Neural progenitor cell (in vitro differentiated cells): ENCODE data around the gene RPS2. TPM values are rescaled to one million over a fixed set of nuclear protein-coding genes. Genes with fewer than 3 reads are reported as not detected.

Source experiments
- DNase-seq: peaks from one replicate; pipeline ENCODE4 v3.0.0-alpha.2; 2016; ENCODE audit warnings: low spot score
- H2AFZ ChIP-seq: fragments of 200-600 bp; sonication (generic); replicated peaks from 2 replicates; pipeline ENCODE4 v1.6.1; 2016; ENCODE audit warnings: antibody characterized with exemption
- H3F3A ChIP-seq: fragments of 200-600 bp; sonication (generic); 2 replicates; pipeline ENCODE4 v1.6.1; 2016; ENCODE audit warnings: antibody characterized with exemption, low read depth
- H3K27ac ChIP-seq: fragments of 200-600 bp; sonication (generic); 2 replicates; pipeline ENCODE4 v1.5.1; 2016; ENCODE audit warnings: mild to moderate bottlenecking
- H3K27me3 ChIP-seq: fragments of 200-600 bp; sonication (generic); 2 replicates; pipeline ENCODE4 v1.6.1; 2016; ENCODE audit warnings: mild to moderate bottlenecking, moderate library complexity
- H3K36me3 ChIP-seq: fragments of 200-600 bp; sonication (generic); 2 replicates; pipeline ENCODE4 v1.5.1; 2016
- H3K4me1 ChIP-seq: fragments of 200-600 bp; sonication (generic); 2 replicates; pipeline ENCODE4 v1.6.1; 2016; ENCODE audit warnings: mixed run types
- H3K4me2 ChIP-seq: fragments of 200-600 bp; sonication (generic); 2 replicates; pipeline ENCODE4 v1.6.1; 2016
- H3K4me3 ChIP-seq: fragments of 200-600 bp; sonication (generic); 2 replicates; pipeline ENCODE4 v1.5.1; 2016
- H3K79me2 ChIP-seq: fragments of 200-600 bp; sonication (generic); 2 replicates; pipeline ENCODE4 v1.6.1; 2016; ENCODE audit warnings: low read depth
- H3K9ac ChIP-seq: fragments of 200-600 bp; sonication (generic); 2 replicates; pipeline ENCODE4 v1.6.1; 2016
- H3K9me3 ChIP-seq: fragments of 200-600 bp; sonication (generic); 2 replicates; pipeline ENCODE4 v1.5.1; 2016; ENCODE audit warnings: low read depth
- H4K20me1 ChIP-seq: fragments of 200-600 bp; sonication (generic); 2 replicates; pipeline ENCODE4 v1.6.1; 2016; ENCODE audit warnings: low read depth
- H3K27ac Mint-ChIP-seq: 3 replicates; pipeline ENCODE4 v1.8.0; 2021; ENCODE audit warnings: mixed read lengths
- H3K27me3 Mint-ChIP-seq: 2 replicates; pipeline ENCODE4 v1.8.0; 2022; ENCODE audit warnings: low read depth, mild to moderate bottlenecking, inconsistent platforms, moderate library complexity, mixed read lengths; ENCODE audit not compliant: insufficient read depth
- H3K36me3 Mint-ChIP-seq: 3 replicates; pipeline ENCODE4 v1.8.0; 2021; ENCODE audit warnings: mixed read lengths
- H3K4me1 Mint-ChIP-seq: 3 replicates; pipeline ENCODE4 v1.8.0; 2021; ENCODE audit warnings: mixed read lengths
- H3K4me3 Mint-ChIP-seq: 3 replicates; pipeline ENCODE4 v1.8.0; 2021; ENCODE audit warnings: mild to moderate bottlenecking, moderate library complexity, mixed read lengths
- H3K9me3 Mint-ChIP-seq: 3 replicates; pipeline ENCODE4 v1.8.0; 2020; ENCODE audit warnings: mixed read lengths
- CTCF ChIP-seq: fragments of 200-600 bp; sonication (generic); IDR thresholded peaks from 2 replicates; pipeline ENCODE4 v1.5.1; 2017; ENCODE audit warnings: antibody characterized with exemption, mild to moderate bottlenecking
- EZH2 ChIP-seq: fragments of 200-600 bp; sonication (generic); IDR thresholded peaks from 2 replicates; pipeline ENCODE4 v1.6.1; 2017; ENCODE audit warnings: antibody characterized with exemption, mild to moderate bottlenecking, moderate library complexity
- EZH2phosphoT487 ChIP-seq: fragments of 200-600 bp; sonication (generic); IDR thresholded peaks from 2 replicates; pipeline ENCODE4 v1.6.1; 2017; ENCODE audit warnings: antibody characterized with exemption
- total RNA-seq: library from RNA; depleted of rRNA; stranded (reverse); fragments of >200 nt; gene quantifications from 2 replicates; pipeline ENCODE4 v1.2.3, GENCODE V29; 2015; ENCODE audit warnings: low replicate concordance

RPS2 gene
- total RNA-seq, 1 donor from 2014 or later: 3,079 TPM

GRCh38 chr16:1926271-1926670 is 38.4 kb downstream of the RPS2 start:
- no peaks in the 10 kb centered on the region for H3K4me1 ChIP-seq
- Mint-ChIP-seq H3K4me3 (no peak overlapping the region), H3K9me3 (no peaks in the 10 kb centered on the region), H3K4me1 (peaks cover 4% of the 10 kb centered on the region), H3K27me3 (peaks cover 21% of the 10 kb centered on the region), H3K36me3 (no peaks in the 10 kb centered on the region), H3K27ac (no peak overlapping the region)
- H3K4me3 ChIP-seq: no peak overlapping the region
- no peak overlapping the region for H3K9ac ChIP-seq
- H3K9me3 ChIP-seq: no peaks in the 10 kb centered on the region
- no peak overlapping the region for H2AFZ ChIP-seq
- no peak for TF ChIP-seq EZH2phosphoT487
- no peak for TF ChIP-seq CTCF
- H4K20me1 ChIP-seq: no peaks in the 10 kb centered on the region
- no peaks in the 10 kb centered on the region for H3K36me3 ChIP-seq
- peaks cover 67% of the 10 kb centered on the region for H3K27me3 ChIP-seq
- H3K4me2 ChIP-seq: no peak overlapping the region
- H3K79me2 ChIP-seq: no peaks in the 10 kb centered on the region
- H3F3A ChIP-seq: peaks cover 7% of the 10 kb centered on the region
- no peak for DNase-seq
- H3K27ac ChIP-seq: no peak overlapping the region

- Histone ChIP-seq H3K4me2 (peak overlapping the region; percentile 25), H3F3A (peaks cover 14% of the 10 kb centered on the region), H3K79me2 (no peaks in the 10 kb centered on the region), H3K27ac (no peak overlapping the region), H3K36me3 (no peaks in the 10 kb centered on the region), H2AFZ (no peak overlapping the region), H3K4me3 (no peak overlapping the region), H3K9ac (no peak overlapping the region), H3K27me3 (peaks cover 67% of the 10 kb centered on the region), H3K9me3 (no peaks in the 10 kb centered on the region), H4K20me1 (peaks cover 7% of the 10 kb centered on the region), H3K4me1 (peaks cover 11% of the 10 kb centered on the region)
- Mint-ChIP-seq H3K27ac (no peak overlapping the region), H3K27me3 (peaks cover 33% of the 10 kb centered on the region), H3K9me3 (no peaks in the 10 kb centered on the region), H3K4me1 (peaks cover 12% of the 10 kb centered on the region), H3K4me3 (no peak overlapping the region), H3K36me3 (no peaks in the 10 kb centered on the region)
- DNase-seq: peak; percentile 1
- no peak for TF ChIP-seq CTCF
- no peak for TF ChIP-seq EZH2phosphoT487
- no peak for TF ChIP-seq EZH2
Observed at GRCh38 chr16:1924095-1924494, 40.5 kb downstream of the RPS2 start.

GRCh38 chr16:1923299-1924034 is 41.2 kb downstream of the RPS2 start:
- peaks cover 15% of the 10 kb centered on the region for H3K4me1 Mint-ChIP-seq
- Histone ChIP-seq H3K79me2 (no peaks in the 10 kb centered on the region), H3K9me3 (no peaks in the 10 kb centered on the region), H3K36me3 (no peaks in the 10 kb centered on the region), H4K20me1 (peaks cover 13% of the 10 kb centered on the region), H2AFZ (no peak overlapping the region), H3K4me2 (peak overlapping the region; percentile 25), H3K9ac (no peak overlapping the region), H3K4me1 (peaks cover 17% of the 10 kb centered on the region), H3F3A (peaks cover 19% of the 10 kb centered on the region), H3K27me3 (peaks cover 67% of the 10 kb centered on the region), H3K27ac (no peak overlapping the region), H3K4me3 (no peak overlapping the region)
- H3K4me3 Mint-ChIP-seq: no peak overlapping the region
- no peaks in the 10 kb centered on the region for H3K36me3 Mint-ChIP-seq
- no peaks in the 10 kb centered on the region for H3K9me3 Mint-ChIP-seq
- TF ChIP-seq EZH2 (peak; percentile 42), CTCF (peak; percentile 66), EZH2phosphoT487 (no peak)
- DNase-seq: peak; percentile 85
- H3K27me3 Mint-ChIP-seq: peaks cover 39% of the 10 kb centered on the region
- H3K27ac Mint-ChIP-seq: no peak overlapping the region
